ENCODE measurements around the gene SCD5.

SCD5 gene

DNA sequence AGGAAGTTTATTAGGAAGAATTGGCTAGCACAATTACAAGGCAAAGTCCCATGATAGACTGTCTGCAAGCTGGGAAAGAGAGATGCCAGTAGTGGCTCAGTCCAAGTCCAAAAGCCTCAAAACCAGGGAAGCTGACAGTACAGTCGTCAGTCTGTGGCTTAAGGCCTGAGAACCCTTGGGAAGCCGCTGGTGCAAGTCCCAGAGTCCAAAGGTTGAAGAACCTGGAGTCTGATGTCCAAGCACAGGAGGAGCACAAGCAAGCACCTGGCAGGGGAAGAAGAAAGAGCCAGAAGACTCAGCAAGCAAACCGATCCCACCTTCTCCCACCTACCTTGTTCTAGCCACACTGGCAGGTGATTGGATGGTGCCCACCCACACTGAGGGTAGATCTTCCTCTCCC is 185.5 kb downstream of the SCD5 start:
- H3K4me3 ChIP-seq (IDR thresholded peaks at IDR 0.05; ENCODE audit: insufficient read depth, low read depth, low read length) = no peak overlapping the region
- H3K9ac ChIP-seq = no peak overlapping the region
- H3K4me1 ChIP-seq (ENCODE audit: low read depth, poor library complexity, severe bottlenecking) = no peaks in the 10 kb centered on the region
- TF ChIP-seq, protein P1, sequence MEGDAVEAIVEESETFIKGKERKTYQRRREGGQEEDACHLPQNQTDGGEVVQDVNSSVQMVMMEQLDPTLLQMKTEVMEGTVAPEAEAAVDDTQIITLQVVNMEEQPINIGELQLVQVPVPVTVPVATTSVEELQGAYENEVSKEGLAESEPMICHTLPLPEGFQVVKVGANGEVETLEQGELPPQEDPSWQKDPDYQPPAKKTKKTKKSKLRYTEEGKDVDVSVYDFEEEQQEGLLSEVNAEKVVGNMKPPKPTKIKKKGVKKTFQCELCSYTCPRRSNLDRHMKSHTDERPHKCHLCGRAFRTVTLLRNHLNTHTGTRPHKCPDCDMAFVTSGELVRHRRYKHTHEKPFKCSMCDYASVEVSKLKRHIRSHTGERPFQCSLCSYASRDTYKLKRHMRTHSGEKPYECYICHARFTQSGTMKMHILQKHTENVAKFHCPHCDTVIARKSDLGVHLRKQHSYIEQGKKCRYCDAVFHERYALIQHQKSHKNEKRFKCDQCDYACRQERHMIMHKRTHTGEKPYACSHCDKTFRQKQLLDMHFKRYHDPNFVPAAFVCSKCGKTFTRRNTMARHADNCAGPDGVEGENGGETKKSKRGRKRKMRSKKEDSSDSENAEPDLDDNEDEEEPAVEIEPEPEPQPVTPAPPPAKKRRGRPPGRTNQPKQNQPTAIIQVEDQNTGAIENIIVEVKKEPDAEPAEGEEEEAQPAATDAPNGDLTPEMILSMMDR (conservative IDR thresholded peaks at IDR 0.05; ENCODE audit: low read depth, low read length) = no peak
- no peak overlapping the region for H3K4me2 ChIP-seq
- no peaks in the 10 kb centered on the region for H4K20me1 ChIP-seq (ENCODE audit: insufficient read depth)
- H3K36me3 ChIP-seq (ENCODE audit: insufficient read depth) = no peaks in the 10 kb centered on the region
- no peak overlapping the region for H2AFZ ChIP-seq (ENCODE audit: low read depth)
- H3K79me2 ChIP-seq (ENCODE audit: insufficient read depth, low read depth) = no peaks in the 10 kb centered on the region
- no peaks in the 10 kb centered on the region for H3K27me3 ChIP-seq (ENCODE audit: insufficient read depth, low read depth)
- H3K27ac ChIP-seq = no peak overlapping the region

DNA sequence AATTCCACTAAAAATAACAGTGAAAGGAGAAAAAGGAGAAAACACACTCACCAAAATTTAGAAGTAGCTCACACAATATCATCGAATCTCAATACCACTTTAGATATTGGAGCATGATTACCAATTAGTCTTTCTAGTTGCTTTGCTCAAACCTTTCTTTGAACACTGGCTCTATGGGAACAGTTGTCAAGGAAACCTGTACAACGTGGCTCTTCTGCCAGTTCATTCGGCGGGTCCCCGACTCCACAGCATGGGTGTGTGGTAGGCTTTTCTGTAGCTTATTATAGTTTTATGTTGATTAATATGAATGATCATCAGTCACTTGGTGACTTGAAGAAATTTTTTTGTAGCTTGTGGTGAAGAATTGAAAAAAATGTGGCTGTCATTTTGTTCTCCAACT is 186.6 kb downstream of the SCD5 start:
- H3K4me3 ChIP-seq (IDR thresholded peaks at IDR 0.05; ENCODE audit: insufficient read depth, low read depth, low read length) = no peak overlapping the region
- H3K36me3 ChIP-seq (ENCODE audit: insufficient read depth) = no peaks in the 10 kb centered on the region
- no peak overlapping the region for H3K4me2 ChIP-seq
- H4K20me1 ChIP-seq (ENCODE audit: insufficient read depth) = no peaks in the 10 kb centered on the region
- H3K4me1 ChIP-seq (ENCODE audit: low read depth, poor library complexity, severe bottlenecking) = no peaks in the 10 kb centered on the region
- H3K27me3 ChIP-seq (ENCODE audit: insufficient read depth, low read depth) = no peaks in the 10 kb centered on the region
- no peak overlapping the region for H3K27ac ChIP-seq
- no peak overlapping the region for H2AFZ ChIP-seq (ENCODE audit: low read depth)
- H3K79me2 ChIP-seq (ENCODE audit: insufficient read depth, low read depth) = no peaks in the 10 kb centered on the region
- no peak overlapping the region for H3K9ac ChIP-seq
- TF ChIP-seq, protein P1 (conservative IDR thresholded peaks at IDR 0.05; ENCODE audit: low read depth, low read length) = no peak

DNA sequence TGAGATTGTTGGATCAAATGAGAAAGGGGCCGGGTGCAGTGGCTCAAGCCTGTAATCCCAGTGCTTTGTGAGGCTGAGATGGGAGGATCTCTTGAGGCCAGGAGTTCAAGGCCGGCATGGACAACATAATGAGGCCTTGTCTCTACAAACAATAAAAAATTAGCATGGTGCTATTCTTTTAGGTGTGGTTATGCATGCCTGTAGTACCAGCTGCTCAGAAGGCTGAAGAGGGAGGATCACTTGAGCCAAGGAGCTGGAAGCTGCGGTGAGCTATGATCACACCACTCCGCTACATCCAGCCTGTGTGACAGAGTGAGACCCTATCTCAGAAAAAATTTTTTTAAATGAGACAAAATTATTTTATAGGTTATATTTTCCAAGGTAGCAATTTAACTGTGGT is 187.1 kb downstream of the SCD5 start:
- Histone ChIP-seq H3K4me3 (IDR thresholded peaks at IDR 0.05; ENCODE audit: insufficient read depth, low read depth, low read length) (no peak overlapping the region), H3K4me2 (no peak overlapping the region), H3K36me3 (ENCODE audit: insufficient read depth) (no peaks in the 10 kb centered on the region), H3K4me1 (ENCODE audit: low read depth, poor library complexity, severe bottlenecking) (no peaks in the 10 kb centered on the region), H3K9ac (no peak overlapping the region), H3K27ac (no peak overlapping the region), H3K27me3 (ENCODE audit: insufficient read depth, low read depth) (no peaks in the 10 kb centered on the region), H4K20me1 (ENCODE audit: insufficient read depth) (no peaks in the 10 kb centered on the region), H2AFZ (ENCODE audit: low read depth) (no peak overlapping the region), H3K79me2 (ENCODE audit: insufficient read depth, low read depth) (no peaks in the 10 kb centered on the region)
- TF ChIP-seq, protein P1 (conservative IDR thresholded peaks at IDR 0.05; ENCODE audit: low read depth, low read length) = no peak

DNA sequence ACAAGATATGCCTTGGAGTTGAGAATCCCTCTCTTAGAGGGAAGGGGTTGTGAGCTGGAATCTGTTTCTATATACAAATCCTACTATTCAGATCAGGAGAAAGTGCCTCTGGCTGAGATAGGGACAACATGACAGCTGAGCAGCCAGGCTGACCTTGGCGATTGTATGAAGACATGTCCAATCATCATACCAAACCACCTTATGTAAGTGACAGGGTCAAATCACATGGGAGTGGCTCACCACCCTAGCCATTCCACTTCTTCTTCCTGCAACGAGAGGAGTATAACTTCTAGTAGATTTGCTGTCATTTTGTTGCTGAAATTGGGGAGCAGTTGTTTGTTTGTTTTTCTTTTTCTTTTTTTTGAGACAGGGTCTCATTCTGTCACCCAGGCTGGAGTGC is 188.6 kb downstream of the SCD5 start:
- no peak overlapping the region for H3K9ac ChIP-seq
- H4K20me1 ChIP-seq (ENCODE audit: insufficient read depth) = no peaks in the 10 kb centered on the region
- H2AFZ ChIP-seq (ENCODE audit: low read depth) = no peak overlapping the region
- H3K27ac ChIP-seq = no peak overlapping the region
- no peaks in the 10 kb centered on the region for H3K79me2 ChIP-seq (ENCODE audit: insufficient read depth, low read depth)
- TF ChIP-seq, protein P1 (conservative IDR thresholded peaks at IDR 0.05; ENCODE audit: low read depth, low read length) = no peak
- H3K27me3 ChIP-seq (ENCODE audit: insufficient read depth, low read depth) = no peaks in the 10 kb centered on the region
- no peaks in the 10 kb centered on the region for H3K36me3 ChIP-seq (ENCODE audit: insufficient read depth)
- H3K4me2 ChIP-seq = no peak overlapping the region
- H3K4me3 ChIP-seq (IDR thresholded peaks at IDR 0.05; ENCODE audit: insufficient read depth, low read depth, low read length) = no peak overlapping the region
- no peaks in the 10 kb centered on the region for H3K4me1 ChIP-seq (ENCODE audit: low read depth, poor library complexity, severe bottlenecking)

DNA sequence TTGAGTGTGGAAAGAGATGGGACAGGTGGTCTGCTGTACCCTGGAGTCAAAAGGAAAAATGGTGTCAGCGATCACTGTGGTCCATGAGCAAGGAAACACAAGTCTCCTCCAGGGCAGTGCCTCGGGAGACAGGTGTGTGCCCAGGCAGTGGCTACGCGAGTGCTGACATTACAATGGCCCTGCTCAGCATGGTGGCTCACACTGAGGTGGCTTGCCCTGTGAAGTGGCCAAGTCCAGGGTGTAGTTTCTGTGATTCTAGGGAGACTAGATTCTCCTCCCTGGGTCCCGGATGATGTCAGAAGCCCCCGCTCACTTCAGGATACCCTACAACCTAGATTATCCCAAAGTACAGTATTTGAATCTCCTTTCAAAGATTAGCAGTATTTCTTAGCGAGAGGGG is 192.0 kb downstream of the SCD5 start:
- no peaks in the 10 kb centered on the region for H3K79me2 ChIP-seq (ENCODE audit: insufficient read depth, low read depth)
- no peaks in the 10 kb centered on the region for H3K4me1 ChIP-seq (ENCODE audit: low read depth, poor library complexity, severe bottlenecking)

More for the DNA sequence above, 192.0 kb downstream of the SCD5 start:
- TF ChIP-seq, protein P1 (conservative IDR thresholded peaks at IDR 0.05; ENCODE audit: low read depth, low read length) = no peak
- H3K9ac ChIP-seq = no peak overlapping the region
- no peak overlapping the region for H3K4me3 ChIP-seq (IDR thresholded peaks at IDR 0.05; ENCODE audit: insufficient read depth, low read depth, low read length)
- no peaks in the 10 kb centered on the region for H4K20me1 ChIP-seq (ENCODE audit: insufficient read depth)
- H2AFZ ChIP-seq (ENCODE audit: low read depth) = no peak overlapping the region
- H3K27ac ChIP-seq = no peak overlapping the region
- H3K4me2 ChIP-seq = no peak overlapping the region
- no peaks in the 10 kb centered on the region for H3K27me3 ChIP-seq (ENCODE audit: insufficient read depth, low read depth)
- no peaks in the 10 kb centered on the region for H3K36me3 ChIP-seq (ENCODE audit: insufficient read depth)
